Measurements from ENCODE around the gene ZNF768.

DNA sequence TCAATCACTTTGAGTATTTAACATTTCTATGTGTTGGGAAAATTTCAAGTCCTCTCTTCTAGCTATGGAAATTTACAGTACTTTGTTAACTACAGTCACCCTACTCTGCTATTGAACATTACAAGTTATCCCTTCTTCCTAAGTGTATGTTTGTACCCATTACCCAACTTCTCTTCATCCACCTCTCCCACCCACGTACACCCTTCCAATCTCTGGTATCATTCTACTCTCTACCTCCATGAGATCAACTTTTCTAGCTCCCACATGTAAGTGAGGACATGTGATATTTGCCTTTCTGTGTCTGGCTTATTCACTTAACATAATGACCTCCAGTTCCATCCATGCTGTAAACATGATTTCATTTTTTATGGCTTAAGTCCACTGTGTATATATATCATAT lies 48.3 kb upstream of the ZNF768 start:
- TF ChIP-seq EZH2 (IDR thresholded peaks at IDR 0.05), result no peak
- no peak for TF ChIP-seq POLR2AphosphoS5 (IDR thresholded peaks at IDR 0.05; ENCODE audit: borderline replicate concordance, low read depth, low read length)
- no peak for TF ChIP-seq FOXP2 (optimal IDR thresholded peaks at IDR 0.05; ENCODE audit: control extremely low read depth, extremely low read length, insufficient read depth)

Measured in SK-N-MC (cell line).